Neural progenitor cell (in vitro differentiated cells): ENCODE measurements around the gene MYCBP2. TPM values are rescaled to one million over a fixed set of nuclear protein-coding genes. Genes with fewer than 3 reads are reported as not detected.

Source experiments
- DNase-seq: peaks from one replicate; pipeline ENCODE4 v3.0.0-alpha.2; 2016; ENCODE audit warnings: low spot score
- H2AFZ ChIP-seq: fragments of 200-600 bp; sonication (generic); replicated peaks from 2 replicates; pipeline ENCODE4 v1.6.1; 2016; ENCODE audit warnings: antibody characterized with exemption
- H3F3A ChIP-seq: fragments of 200-600 bp; sonication (generic); 2 replicates; pipeline ENCODE4 v1.6.1; 2016; ENCODE audit warnings: antibody characterized with exemption, low read depth
- H3K27ac ChIP-seq: fragments of 200-600 bp; sonication (generic); 2 replicates; pipeline ENCODE4 v1.5.1; 2016; ENCODE audit warnings: mild to moderate bottlenecking
- H3K27me3 ChIP-seq: fragments of 200-600 bp; sonication (generic); 2 replicates; pipeline ENCODE4 v1.6.1; 2016; ENCODE audit warnings: mild to moderate bottlenecking, moderate library complexity
- H3K36me3 ChIP-seq: fragments of 200-600 bp; sonication (generic); 2 replicates; pipeline ENCODE4 v1.5.1; 2016
- H3K4me1 ChIP-seq: fragments of 200-600 bp; sonication (generic); 2 replicates; pipeline ENCODE4 v1.6.1; 2016; ENCODE audit warnings: mixed run types
- H3K4me2 ChIP-seq: fragments of 200-600 bp; sonication (generic); 2 replicates; pipeline ENCODE4 v1.6.1; 2016
- H3K4me3 ChIP-seq: fragments of 200-600 bp; sonication (generic); 2 replicates; pipeline ENCODE4 v1.5.1; 2016
- H3K79me2 ChIP-seq: fragments of 200-600 bp; sonication (generic); 2 replicates; pipeline ENCODE4 v1.6.1; 2016; ENCODE audit warnings: low read depth
- H3K9ac ChIP-seq: fragments of 200-600 bp; sonication (generic); 2 replicates; pipeline ENCODE4 v1.6.1; 2016
- H3K9me3 ChIP-seq: fragments of 200-600 bp; sonication (generic); 2 replicates; pipeline ENCODE4 v1.5.1; 2016; ENCODE audit warnings: low read depth
- H4K20me1 ChIP-seq: fragments of 200-600 bp; sonication (generic); 2 replicates; pipeline ENCODE4 v1.6.1; 2016; ENCODE audit warnings: low read depth
- H3K27ac Mint-ChIP-seq: 3 replicates; pipeline ENCODE4 v1.8.0; 2021; ENCODE audit warnings: mixed read lengths
- H3K27me3 Mint-ChIP-seq: 2 replicates; pipeline ENCODE4 v1.8.0; 2022; ENCODE audit warnings: low read depth, mild to moderate bottlenecking, inconsistent platforms, moderate library complexity, mixed read lengths; ENCODE audit not compliant: insufficient read depth
- H3K36me3 Mint-ChIP-seq: 3 replicates; pipeline ENCODE4 v1.8.0; 2021; ENCODE audit warnings: mixed read lengths
- H3K4me1 Mint-ChIP-seq: 3 replicates; pipeline ENCODE4 v1.8.0; 2021; ENCODE audit warnings: mixed read lengths
- H3K4me3 Mint-ChIP-seq: 3 replicates; pipeline ENCODE4 v1.8.0; 2021; ENCODE audit warnings: mild to moderate bottlenecking, moderate library complexity, mixed read lengths
- H3K9me3 Mint-ChIP-seq: 3 replicates; pipeline ENCODE4 v1.8.0; 2020; ENCODE audit warnings: mixed read lengths
- CTCF ChIP-seq: fragments of 200-600 bp; sonication (generic); IDR thresholded peaks from 2 replicates; pipeline ENCODE4 v1.5.1; 2017; ENCODE audit warnings: antibody characterized with exemption, mild to moderate bottlenecking
- EZH2 ChIP-seq: fragments of 200-600 bp; sonication (generic); IDR thresholded peaks from 2 replicates; pipeline ENCODE4 v1.6.1; 2017; ENCODE audit warnings: antibody characterized with exemption, mild to moderate bottlenecking, moderate library complexity
- EZH2phosphoT487 ChIP-seq: fragments of 200-600 bp; sonication (generic); IDR thresholded peaks from 2 replicates; pipeline ENCODE4 v1.6.1; 2017; ENCODE audit warnings: antibody characterized with exemption
- total RNA-seq: library from RNA; depleted of rRNA; stranded (reverse); fragments of >200 nt; gene quantifications from 2 replicates; pipeline ENCODE4 v1.2.3, GENCODE V29; 2015; ENCODE audit warnings: low replicate concordance

MYCBP2 gene
- total RNA-seq, 1 donor from 2014 or later: 37.8 TPM

- no peak overlapping the region for H2AFZ ChIP-seq
- H3K4me2 ChIP-seq: no peak overlapping the region
- H3K79me2 ChIP-seq: no peaks in the 10 kb centered on the region
- Mint-ChIP-seq H3K4me1 (no peaks in the 10 kb centered on the region), H3K36me3 (no peaks in the 10 kb centered on the region), H3K9me3 (peaks cover 3% of the 10 kb centered on the region), H3K27me3 (peaks cover 2% of the 10 kb centered on the region), H3K4me3 (no peak overlapping the region), H3K27ac (no peak overlapping the region)
- no peak overlapping the region for H3K9ac ChIP-seq
- TF ChIP-seq EZH2phosphoT487: no peak
- TF ChIP-seq EZH2: no peak
- no peak for TF ChIP-seq CTCF
- H3K27ac ChIP-seq: no peak overlapping the region
- no peaks in the 10 kb centered on the region for H3F3A ChIP-seq
- H3K4me3 ChIP-seq: no peak overlapping the region
- no peaks in the 10 kb centered on the region for H4K20me1 ChIP-seq
- no peaks in the 10 kb centered on the region for H3K36me3 ChIP-seq
- H3K27me3 ChIP-seq: no peaks in the 10 kb centered on the region
- no peaks in the 10 kb centered on the region for H3K9me3 ChIP-seq
- no peaks in the 10 kb centered on the region for H3K4me1 ChIP-seq
- DNase-seq: no peak
Measured at GRCh38 chr13:77343841-77344240, 16.9 kb upstream of the MYCBP2 start.

GRCh38 chr13:77339408-77339807, 12.5 kb upstream of the MYCBP2 start:
- Mint-ChIP-seq H3K9me3 (peaks cover 3% of the 10 kb centered on the region), H3K27ac (no peak overlapping the region), H3K4me1 (no peaks in the 10 kb centered on the region), H3K36me3 (no peaks in the 10 kb centered on the region), H3K27me3 (peaks cover 2% of the 10 kb centered on the region), H3K4me3 (no peak overlapping the region)
- Histone ChIP-seq H3F3A (no peaks in the 10 kb centered on the region), H4K20me1 (no peaks in the 10 kb centered on the region), H3K4me3 (no peak overlapping the region), H3K36me3 (no peaks in the 10 kb centered on the region), H2AFZ (no peak overlapping the region), H3K79me2 (no peaks in the 10 kb centered on the region), H3K9ac (no peak overlapping the region), H3K4me2 (no peak overlapping the region), H3K9me3 (no peaks in the 10 kb centered on the region), H3K27me3 (no peaks in the 10 kb centered on the region), H3K27ac (no peak overlapping the region), H3K4me1 (no peaks in the 10 kb centered on the region)
- TF ChIP-seq EZH2: no peak
- TF ChIP-seq EZH2phosphoT487: no peak
- TF ChIP-seq CTCF: no peak
- DNase-seq: no peak

GRCh38 chr13:77338961-77339401, 12.1 kb upstream of the MYCBP2 start:
- H3K4me3 Mint-ChIP-seq: no peak overlapping the region
- Histone ChIP-seq H3K4me2 (no peak overlapping the region), H4K20me1 (no peaks in the 10 kb centered on the region), H3K4me1 (no peaks in the 10 kb centered on the region), H3K79me2 (no peaks in the 10 kb centered on the region), H3F3A (no peaks in the 10 kb centered on the region), H3K27ac (no peak overlapping the region), H3K9me3 (no peaks in the 10 kb centered on the region), H3K27me3 (no peaks in the 10 kb centered on the region), H3K9ac (no peak overlapping the region), H2AFZ (no peak overlapping the region), H3K36me3 (no peaks in the 10 kb centered on the region), H3K4me3 (no peak overlapping the region)
- peaks cover 2% of the 10 kb centered on the region for H3K27me3 Mint-ChIP-seq
- no peak overlapping the region for H3K27ac Mint-ChIP-seq
- H3K36me3 Mint-ChIP-seq: no peaks in the 10 kb centered on the region
- no peak for DNase-seq
- H3K4me1 Mint-ChIP-seq: no peaks in the 10 kb centered on the region
- no peak for TF ChIP-seq EZH2
- TF ChIP-seq EZH2phosphoT487: no peak
- TF ChIP-seq CTCF: no peak
- H3K9me3 Mint-ChIP-seq: peaks cover 3% of the 10 kb centered on the region

- H3F3A ChIP-seq: no peaks in the 10 kb centered on the region
- H3K4me1 ChIP-seq: no peaks in the 10 kb centered on the region
- H3K4me3 Mint-ChIP-seq: no peak overlapping the region
- DNase-seq: no peak
- no peak overlapping the region for H3K4me3 ChIP-seq
- H3K4me2 ChIP-seq: no peak overlapping the region
- H3K9me3 ChIP-seq: no peaks in the 10 kb centered on the region
- H3K9ac ChIP-seq: no peak overlapping the region
- H4K20me1 ChIP-seq: no peaks in the 10 kb centered on the region
- no peaks in the 10 kb centered on the region for H3K27me3 Mint-ChIP-seq
- H3K36me3 Mint-ChIP-seq: no peaks in the 10 kb centered on the region
- peaks cover 3% of the 10 kb centered on the region for H3K9me3 Mint-ChIP-seq
- H3K79me2 ChIP-seq: no peaks in the 10 kb centered on the region
- TF ChIP-seq EZH2 (no peak), EZH2phosphoT487 (no peak), CTCF (no peak)
- no peaks in the 10 kb centered on the region for H3K27me3 ChIP-seq
- no peak overlapping the region for H3K27ac Mint-ChIP-seq
- H2AFZ ChIP-seq: no peak overlapping the region
- no peaks in the 10 kb centered on the region for H3K36me3 ChIP-seq
- H3K27ac ChIP-seq: no peak overlapping the region
- H3K4me1 Mint-ChIP-seq: no peaks in the 10 kb centered on the region
Measured at GRCh38 chr13:77338329-77338728, 11.4 kb upstream of the MYCBP2 start.
